Nucleus accumbens (tissue), 56 donors: ENCODE measurements around the gene TBX4.

Experiments
- DNase-seq, 56 donors: peaks; one replicate each; lab custom pipeline; 2025; lab: John Stamatoyannopoulos, UW

TBX4 gene

DNA sequence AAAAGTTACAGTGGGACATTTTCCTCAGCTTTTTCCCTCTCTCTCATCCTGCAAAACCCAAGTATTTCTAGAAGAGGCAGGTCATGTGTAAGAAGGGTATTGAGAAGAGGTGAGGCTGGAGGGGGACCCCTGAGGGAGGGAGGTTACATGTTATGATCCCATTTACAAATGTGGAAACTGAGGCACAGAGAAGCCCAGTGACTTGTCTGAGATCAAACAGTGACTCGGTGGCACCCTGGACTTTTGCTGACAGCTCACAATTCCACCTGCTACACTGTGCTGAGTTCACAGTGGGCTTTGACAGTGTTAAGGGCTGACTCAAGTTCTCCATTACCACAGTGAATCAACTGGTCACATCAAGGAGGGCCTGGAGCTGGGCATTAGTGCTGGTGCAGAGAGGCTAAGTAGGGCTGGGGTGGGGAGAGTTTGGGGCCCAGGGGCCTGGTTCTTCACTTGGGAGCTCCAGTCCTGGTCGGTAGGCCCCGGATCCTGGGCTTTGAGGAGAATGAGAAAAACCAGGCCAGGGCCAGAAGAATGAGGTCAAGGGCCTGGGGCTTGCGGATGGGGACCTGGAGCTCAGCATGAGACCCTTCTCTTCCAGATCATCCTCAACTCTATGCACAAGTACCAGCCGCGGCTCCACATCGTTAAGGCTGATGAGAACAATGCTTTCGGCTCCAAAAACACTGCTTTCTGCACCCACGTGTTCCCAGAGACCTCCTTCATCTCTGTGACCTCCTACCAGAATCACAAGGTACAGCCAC lies 26.0 kb downstream of the TBX4 start:
- no peak for DNase-seq

- DNase-seq = no peak
Observed at GRCh38 chr17:61478790-61479492, 26.7 kb downstream of the TBX4 start.

- no peak for DNase-seq
Observed at GRCh38 chr17:61479493-61480413, 27.5 kb downstream of the TBX4 start.

- DNase-seq = no peak
Observed at GRCh38 chr17:61480414-61480807, 28.2 kb downstream of the TBX4 start.

GRCh38 chr17:61481421-61481820 lies 29.2 kb downstream of the TBX4 start:
- no peak for DNase-seq

- no peak for DNase-seq
Observed at GRCh38 chr17:61482467-61482866, 30.2 kb downstream of the TBX4 start.

GRCh38 chr17:61483778-61484116 lies 31.5 kb downstream of the TBX4 start:
- DNase-seq = no peak

- DNase-seq = no peak
Observed at GRCh38 chr17:61484174-61484573, 32.0 kb downstream of the TBX4 start.

DNA sequence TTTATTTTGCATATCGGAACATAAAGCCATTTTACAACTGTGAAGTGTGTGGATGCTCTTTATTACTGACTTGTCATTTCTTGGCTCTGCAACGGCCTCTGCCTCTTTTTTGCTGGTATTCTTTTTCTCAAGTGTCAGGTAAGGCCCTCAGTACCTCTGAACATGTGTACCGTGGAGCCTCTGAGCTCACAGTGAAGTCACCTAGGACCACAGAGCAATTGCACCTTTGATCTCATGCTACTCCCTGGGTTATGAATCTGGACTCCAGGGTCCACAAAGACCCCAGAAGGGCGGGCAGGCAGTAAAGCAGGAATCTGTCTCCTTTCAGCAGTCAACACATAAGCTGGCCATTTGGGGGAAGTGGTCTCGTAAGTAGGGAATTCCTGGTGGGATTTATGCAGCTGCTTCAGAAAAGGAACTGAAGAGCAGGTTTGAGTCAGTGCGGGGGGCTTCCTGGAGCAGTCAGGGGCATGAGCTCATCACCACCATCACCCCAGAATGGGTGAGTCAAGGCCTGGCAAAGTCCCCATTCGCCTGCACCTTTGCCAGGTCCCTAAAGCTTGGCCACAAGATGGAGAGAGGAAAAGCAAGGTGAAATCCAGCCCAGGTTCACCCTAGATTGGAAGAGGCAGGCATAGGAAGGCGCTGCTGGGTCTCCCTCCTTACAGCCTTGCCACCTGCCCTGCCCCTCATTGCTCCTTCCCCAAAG lies 33.0 kb downstream of the TBX4 start:
- DNase-seq = no peak

DNA sequence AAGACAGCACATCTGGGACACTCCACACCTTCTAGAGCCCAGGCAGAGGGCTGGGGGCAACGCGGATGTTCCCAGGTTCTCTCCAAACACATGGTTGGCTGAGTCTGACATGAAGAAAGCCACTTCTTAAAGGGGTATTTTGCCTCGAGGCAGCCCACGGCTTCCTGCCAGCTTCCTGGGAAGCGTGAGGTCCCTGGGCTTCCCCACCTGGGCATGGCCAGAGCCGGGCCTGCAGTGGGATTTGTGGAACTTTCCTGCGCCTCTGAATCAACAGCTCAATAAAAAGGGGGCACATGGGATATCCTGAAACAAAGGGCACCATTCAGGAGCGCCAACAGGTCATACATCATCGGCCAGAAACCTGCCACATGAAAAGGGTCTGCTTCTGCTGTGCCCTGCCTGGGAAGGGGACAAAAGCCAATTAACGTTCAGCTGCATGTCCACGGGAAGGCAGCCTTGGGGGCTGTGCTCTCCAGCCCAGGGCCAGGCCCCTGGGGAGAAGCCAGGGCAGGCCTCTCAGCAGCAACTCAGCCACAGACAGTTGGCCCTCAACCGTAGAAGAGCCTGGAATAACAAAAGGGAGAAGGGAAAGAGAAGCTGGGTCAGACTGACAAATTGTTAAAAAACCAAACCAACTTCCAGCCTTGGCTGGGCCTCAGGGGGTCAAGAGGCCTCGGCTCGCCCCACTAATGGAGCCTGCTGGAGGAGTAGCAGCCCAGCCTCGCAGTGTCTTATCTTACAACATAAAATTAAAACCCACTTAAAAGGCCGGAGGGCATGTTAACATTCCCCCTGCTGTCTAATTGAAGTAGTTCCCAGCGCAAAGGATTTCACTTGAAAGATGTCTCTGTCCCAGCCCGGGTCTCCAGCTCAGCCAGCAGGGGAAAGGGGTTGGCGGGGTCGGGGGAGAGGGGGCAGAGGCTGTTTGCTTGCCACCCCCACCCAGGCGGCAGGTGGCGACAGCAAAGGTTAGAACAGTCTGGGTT lies 34.2 kb downstream of the TBX4 start:
- DNase-seq = no peak

DNA sequence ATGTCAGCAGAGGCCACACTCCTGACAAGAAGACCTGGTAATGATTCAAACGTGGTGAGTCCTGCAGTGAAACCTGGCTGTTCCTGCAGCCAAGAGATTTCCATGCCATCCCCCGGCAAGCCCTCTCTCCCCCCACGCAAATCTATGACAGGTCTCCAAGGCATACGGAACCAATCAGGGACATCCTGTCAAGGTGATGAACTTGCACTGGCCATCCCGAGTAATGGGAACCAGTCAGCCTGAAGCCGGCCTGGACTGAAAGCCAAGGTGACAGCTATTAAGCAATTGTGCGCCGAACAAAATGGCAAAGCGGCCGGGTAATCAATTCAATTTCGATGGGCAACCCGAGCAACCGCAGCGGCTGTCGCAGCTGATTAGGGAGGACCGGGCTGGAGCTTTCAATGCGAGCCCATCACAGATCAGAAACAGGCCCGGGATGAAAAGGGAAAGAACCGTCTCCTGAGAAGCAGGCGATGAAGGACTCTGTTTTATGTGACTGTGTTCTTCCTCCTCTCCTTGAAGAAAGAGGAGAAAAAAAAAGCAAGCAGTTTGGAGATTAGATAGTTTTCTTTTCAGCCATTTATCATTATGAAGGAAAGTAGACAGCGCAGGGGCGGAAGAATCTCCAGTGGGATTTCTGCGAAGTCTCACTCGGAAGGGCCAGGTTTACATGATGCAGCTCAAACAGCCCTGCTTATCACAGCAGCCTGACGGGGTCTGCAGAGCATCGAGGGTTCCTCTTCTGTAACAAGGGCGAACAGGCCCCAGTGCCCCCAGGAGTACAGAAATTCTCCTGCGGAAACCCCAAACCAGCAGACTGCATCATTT lies 35.2 kb downstream of the TBX4 start:
- DNase-seq = no peak

GRCh38 chr17:61487989-61488595 lies 35.9 kb downstream of the TBX4 start:
- no peak for DNase-seq

- peak in 4 of 56 donors; percentile 11 to 14 (median 12) for DNase-seq
Observed at GRCh38 chr17:61488878-61489718, 36.9 kb downstream of the TBX4 start.

DNA sequence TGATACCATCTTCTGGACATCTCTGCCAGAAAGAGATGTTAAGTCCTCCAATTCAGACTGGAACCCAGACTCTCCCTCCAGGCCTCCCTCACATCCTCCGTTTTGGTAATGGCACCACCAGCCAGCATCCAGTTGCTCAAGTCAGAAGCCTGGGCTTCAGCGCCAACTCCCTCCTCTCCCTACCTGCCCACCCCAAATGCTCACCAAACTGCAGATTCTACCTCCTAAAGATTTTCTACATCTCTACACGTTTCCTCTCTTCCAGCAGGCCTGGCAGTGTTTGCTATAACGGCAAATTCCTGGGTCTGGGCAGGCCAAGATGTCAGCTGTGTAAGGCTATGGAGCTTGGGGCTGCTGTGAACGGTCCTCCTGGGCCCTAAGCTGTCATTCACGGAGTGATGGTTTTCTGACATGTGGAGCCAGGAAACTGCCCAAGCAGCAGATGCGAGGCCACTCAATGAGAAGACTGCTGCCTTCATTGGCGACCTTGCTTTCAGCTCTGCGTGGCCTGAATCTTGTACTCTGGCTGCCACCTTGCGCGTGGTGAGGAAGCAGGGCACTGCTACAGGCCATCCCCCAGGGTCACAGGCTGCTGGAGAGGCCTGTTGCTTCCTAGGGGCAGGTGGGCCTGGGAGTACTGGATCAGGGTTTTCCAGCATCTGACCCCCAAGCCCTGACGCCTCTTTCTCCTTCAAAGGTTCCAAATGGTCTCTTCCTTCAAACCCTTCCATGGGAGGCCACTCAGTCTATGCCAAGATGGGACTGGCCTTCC lies 37.7 kb downstream of the TBX4 start:
- DNase-seq = no peak

GRCh38 chr17:61490540-61490975 lies 38.3 kb downstream of the TBX4 start:
- peak in 11 of 56 donors; percentile 6 to 55 (median 25) for DNase-seq

DNA sequence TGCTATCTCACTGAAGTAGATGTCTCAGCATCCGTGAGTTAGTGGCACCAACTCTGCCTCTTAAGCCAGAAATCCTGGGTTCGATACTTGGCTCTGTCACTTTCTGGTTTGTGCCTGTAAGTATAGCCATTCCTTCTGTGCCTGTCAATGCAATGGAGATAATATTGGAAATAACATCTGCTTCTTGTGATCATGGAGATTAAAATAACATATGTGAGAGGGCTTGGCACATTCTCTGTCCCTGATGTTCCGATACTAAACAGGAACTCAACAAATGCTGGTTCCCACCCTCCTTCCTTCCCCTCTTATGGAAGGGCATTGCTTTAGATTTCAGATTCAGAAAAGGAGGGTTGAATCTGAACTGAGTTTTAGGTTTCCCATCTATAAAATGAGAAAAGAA lies 39.8 kb downstream of the TBX4 start:
- no peak for DNase-seq
